ENCODE measurements around the gene SLC12A3. TPM values are rescaled to one million over a fixed set of nuclear protein-coding genes. Genes with fewer than 3 reads are reported as not detected.

The SLC12A3 gene
- total RNA-seq, 2 donors from 2014 or later, result not detected

DNA sequence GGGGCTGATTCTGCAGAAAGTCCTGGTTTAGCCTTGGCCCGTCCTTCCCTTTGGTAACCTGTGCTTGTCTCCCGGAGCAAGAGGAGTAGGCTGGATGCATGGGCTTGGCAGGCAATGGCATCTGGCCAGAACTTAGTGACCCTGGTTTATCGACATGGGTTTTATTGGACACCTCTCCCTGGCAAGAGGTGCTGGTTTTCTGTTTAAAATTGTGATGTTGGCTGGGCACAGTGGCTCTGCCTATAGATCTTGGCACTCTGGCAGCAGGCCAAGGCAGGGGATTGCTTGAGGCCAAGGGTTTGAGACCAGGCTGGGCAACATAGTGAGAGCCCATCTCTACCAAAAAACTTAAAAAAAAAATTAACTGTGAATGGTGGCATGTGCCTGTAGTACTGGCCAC is 31.2 kb downstream of the SLC12A3 start:
- no peak for DNase-seq (ENCODE audit: low spot score in 2 of 2)
- Mint-ChIP-seq H3K27ac (no peak overlapping the region), H3K36me3 (no peaks in the 10 kb centered on the region), H3K9me3 (no peaks in the 10 kb centered on the region)
- ATAC-seq, result no peak

DNA sequence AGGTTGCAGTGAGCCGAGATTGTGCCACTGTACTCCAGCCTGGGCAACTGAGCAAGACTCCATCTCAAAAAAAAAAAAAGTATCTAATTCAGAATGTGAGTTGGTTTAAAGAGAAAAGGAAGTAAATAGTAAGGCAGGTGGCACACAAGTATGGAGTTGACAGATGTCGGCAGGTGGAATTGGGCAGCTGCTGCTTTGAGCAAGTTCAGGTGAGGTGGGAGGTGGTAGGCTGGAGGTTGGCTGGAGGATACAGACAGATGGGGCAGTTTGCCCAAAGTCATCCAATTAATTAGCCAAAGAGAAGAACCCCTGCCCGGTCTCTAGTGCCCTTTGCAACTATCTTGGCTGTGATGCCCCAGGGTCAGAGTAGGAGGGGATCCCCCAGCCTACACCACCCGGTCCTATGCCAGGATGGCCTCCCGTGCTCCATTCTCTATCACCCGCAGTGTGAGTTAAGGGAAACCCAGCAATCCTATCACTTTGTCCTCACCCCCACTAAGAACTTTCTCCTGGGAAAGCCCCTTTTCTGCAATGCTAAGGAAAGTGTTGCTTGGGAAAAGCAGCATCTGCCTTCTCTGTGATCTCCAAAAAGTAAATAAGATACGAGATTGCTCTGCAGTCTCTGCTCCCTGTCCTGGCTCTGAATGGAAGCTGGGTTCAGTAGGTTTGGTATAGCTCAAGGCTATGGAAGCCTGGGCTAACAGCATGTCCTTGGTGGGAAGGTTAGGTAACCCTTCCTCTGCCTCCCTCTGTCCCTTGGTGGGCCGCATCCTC is 32.2 kb downstream of the SLC12A3 start:
- no peak for ATAC-seq
- Mint-ChIP-seq H3K9me3 (no peaks in the 10 kb centered on the region), H3K36me3 (no peaks in the 10 kb centered on the region), H3K27ac (no peak overlapping the region)
- no peak for DNase-seq (ENCODE audit: low spot score in 2 of 2)

DNA sequence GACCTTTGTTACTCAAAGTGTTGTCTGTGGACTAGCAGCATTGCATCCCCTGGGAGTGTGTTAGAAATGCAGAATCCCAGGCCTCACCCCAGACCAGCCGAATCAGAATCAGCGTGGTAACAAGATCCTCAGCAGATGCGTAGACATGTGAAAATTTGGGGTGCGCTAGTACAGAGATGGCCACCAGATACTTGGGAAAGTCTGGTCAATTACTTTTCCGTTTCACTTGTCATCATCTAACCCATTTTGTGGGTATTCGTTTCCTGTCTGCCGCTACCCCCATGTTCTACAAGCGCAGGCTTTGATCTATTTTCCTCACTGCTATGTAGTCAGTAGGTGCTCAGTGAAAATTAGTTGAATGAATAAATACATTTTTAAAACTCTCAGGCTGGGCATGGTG is 33.8 kb downstream of the SLC12A3 start:
- DNase-seq (ENCODE audit: low spot score in 2 of 2) (no peak), ATAC-seq (peak; percentile 70 to 77)
- H3K9me3 Mint-ChIP-seq, result no peaks in the 10 kb centered on the region
- H3K36me3 Mint-ChIP-seq, result no peaks in the 10 kb centered on the region
- H3K27ac Mint-ChIP-seq, result no peak overlapping the region

DNA sequence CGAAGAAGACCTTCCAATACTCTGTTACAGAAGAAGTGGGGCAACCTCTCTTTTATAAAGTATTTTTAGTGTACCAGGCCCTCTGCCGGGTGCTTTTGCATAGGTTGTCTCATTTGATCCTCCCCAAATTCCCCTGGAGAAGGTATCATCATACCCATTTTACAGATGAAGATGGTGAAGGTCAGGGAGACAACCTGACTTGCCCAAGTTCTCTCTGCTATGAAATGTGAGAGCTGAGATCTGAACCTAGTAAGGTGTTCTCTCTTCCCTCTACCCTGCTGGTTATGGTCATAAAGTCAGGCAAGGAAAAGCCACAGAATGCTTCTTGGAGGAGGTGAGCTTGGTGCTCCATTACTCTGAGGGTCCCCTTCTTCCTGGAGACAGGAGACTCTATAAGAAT is 38.9 kb downstream of the SLC12A3 start:
- H3K9me3 Mint-ChIP-seq, result no peaks in the 10 kb centered on the region
- no peaks in the 10 kb centered on the region for H3K36me3 Mint-ChIP-seq
- DNase-seq (ENCODE audit: low spot score in 2 of 2), result no peak
- no peak overlapping the region for H3K27ac Mint-ChIP-seq
- no peak for ATAC-seq

DNA sequence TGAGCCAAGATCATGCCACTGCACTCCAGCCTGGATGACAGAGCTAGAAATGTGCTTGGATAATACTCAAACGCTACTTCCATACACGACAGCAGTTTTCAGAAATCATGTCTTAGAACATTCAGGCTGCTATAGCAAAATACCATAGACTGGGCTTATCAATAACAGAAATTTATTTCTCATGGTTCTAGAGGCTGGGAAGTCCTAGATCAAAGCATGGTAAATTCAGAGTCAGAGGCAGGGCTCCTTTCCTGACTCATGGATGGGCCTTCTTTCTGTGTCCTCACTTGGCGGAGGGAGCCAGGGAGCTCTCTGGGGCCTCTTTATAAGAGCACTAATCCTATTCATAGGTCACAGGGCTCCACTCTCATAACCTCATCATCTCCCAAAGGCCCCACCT is 42.4 kb downstream of the SLC12A3 start:
- Mint-ChIP-seq H3K9me3 (no peaks in the 10 kb centered on the region), H3K36me3 (no peaks in the 10 kb centered on the region), H3K27ac (no peak overlapping the region)
- DNase-seq (ENCODE audit: low spot score in 2 of 2), result no peak
- ATAC-seq, result no peak

DNA sequence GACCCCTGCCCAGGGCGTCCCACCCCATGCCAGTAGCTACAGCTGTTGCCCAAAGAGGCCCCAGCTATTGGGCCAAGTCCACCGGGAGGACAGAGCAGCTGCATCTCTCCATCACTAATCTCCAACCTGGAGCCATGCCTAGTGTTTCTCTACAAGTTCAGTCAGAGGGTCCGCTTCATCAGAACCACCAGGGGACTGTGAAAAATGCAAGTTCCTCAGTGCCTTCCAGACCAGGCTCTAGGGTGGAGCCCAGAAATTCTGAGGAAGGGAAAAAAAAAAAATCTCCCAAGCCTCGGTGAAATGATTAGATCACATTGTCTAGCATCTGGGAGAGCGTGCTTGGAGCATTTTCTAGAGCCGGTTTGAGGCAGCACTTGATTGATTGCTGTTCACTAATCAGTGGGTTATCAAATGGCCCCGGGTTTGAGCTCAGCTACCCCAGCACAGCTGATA is 44.5 kb downstream of the SLC12A3 start:
- ATAC-seq, result no peak
- H3K36me3 Mint-ChIP-seq, result no peaks in the 10 kb centered on the region
- no peak for DNase-seq (ENCODE audit: low spot score in 2 of 2)
- H3K27ac Mint-ChIP-seq, result peak overlapping the region in 1 of 2 donors; percentile 48
- no peaks in the 10 kb centered on the region for H3K9me3 Mint-ChIP-seq

DNA sequence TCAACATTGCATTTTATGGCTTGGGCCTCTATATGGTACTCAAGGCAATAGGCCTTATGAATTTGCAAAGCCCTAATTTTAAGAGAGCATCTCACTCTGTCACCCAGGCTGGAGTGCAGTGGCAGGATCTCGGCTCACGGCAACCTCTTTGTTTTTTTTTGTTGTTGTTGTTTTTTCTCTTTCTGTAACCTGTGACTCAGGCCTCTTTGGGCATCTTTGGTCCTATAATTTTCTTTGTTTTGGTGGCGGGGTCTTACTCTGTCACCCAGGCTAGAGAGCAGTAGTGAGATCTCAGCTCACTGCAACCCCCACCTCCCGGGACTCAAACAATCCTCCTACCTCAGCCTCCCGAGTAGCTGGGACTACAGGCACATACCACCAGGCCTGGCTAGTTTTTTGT is 45.1 kb downstream of the SLC12A3 start:
- Mint-ChIP-seq H3K9me3 (no peaks in the 10 kb centered on the region), H3K36me3 (no peaks in the 10 kb centered on the region), H3K27ac (peak overlapping the region; percentile 46 to 61)
- peak in 1 of 2 donors; percentile 57 for ATAC-seq
- no peak for DNase-seq (ENCODE audit: low spot score in 2 of 2)

DNA sequence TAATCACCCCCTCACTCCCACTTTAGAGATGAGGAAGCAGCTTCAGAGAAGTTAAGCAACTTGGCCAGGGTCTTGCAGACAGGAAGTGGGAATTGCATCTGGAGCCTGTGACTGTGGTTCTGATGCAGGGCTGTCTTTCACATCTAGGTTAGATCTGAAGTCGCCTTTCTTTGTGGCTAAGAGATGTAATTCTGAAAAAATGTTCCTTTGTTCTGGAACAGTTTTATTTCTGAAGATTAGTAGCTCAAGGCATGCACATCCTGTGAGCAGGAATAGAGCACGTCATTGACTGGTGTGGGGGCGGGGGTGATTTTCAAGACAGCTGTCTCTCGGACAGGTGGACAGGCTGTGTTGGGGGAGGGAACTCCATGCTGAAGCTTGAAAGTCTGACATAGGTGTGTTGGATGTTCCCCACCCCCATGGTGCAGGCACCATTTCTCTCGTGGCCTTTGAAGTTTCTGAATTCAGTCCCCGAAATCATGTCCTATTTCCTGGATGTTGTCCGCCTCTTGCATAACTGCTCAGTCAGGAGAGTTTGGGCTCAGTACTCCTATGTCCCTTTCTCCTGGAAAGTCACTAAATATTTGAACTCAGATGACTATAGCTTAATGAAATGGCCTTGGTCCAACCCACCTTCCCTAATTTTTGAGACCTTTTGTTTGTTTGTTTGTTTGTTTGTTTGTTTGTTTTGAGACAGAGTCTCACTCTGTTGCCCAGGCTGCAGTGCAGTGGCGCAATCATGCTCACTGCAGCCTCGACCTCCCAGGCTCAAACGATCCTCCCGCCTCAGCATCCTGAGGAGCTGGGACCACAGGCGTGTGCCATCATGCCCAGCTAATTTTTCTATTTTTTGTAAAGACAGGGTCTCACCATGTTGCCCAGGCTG is 45.9 kb downstream of the SLC12A3 start:
- peak; percentile 78 to 87 for ATAC-seq
- no peak for DNase-seq (ENCODE audit: low spot score in 2 of 2)
- Mint-ChIP-seq H3K9me3 (no peaks in the 10 kb centered on the region), H3K27ac (peak overlapping the region; percentile 46 to 61), H3K36me3 (no peaks in the 10 kb centered on the region)

DNA sequence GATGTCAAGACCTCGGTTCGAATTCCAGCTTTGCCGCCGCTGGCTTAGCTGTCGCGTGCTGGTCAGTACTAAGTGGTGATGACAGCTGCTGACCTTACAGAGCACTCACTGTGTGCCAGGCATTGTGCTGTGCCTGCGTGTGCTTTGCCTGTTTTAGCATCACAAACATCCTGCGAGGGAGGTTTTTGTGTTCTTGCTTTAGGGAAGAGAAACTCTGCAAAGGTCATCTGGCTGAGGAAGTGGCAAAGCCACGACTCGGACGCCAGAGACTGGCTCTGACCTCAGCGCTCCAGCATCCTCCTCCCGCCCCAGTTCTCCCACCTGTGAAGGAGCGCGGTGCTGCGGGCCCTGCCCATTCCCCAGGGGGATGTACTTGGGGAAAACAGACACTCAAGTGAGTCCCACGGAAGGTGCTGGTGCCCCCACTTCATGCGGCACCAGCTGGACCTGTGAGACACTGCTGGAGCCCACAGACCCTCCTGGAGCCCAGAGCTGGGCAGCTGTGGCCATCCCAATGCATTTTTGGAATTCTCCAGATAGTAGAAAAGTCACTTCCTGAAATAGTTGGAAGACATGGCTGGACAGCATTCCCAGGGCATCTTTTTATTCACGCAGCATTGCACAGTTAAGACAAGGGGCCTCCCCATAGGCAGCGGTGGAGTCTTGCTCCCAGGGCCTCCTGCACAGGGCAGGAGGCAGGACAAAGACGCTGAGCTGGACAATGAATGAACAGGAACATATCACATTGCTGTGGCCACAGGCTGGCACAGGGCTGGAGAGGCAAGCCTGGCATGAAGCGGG is 47.0 kb downstream of the SLC12A3 start:
- no peaks in the 10 kb centered on the region for H3K9me3 Mint-ChIP-seq
- DNase-seq (ENCODE audit: low spot score in 2 of 2), result no peak
- peaks cover 0 to 2% of the 10 kb centered on the region in 2 donors for H3K36me3 Mint-ChIP-seq
- ATAC-seq, result no peak
- H3K27ac Mint-ChIP-seq, result peak overlapping the region in 1 of 2 donors; percentile 61

DNA sequence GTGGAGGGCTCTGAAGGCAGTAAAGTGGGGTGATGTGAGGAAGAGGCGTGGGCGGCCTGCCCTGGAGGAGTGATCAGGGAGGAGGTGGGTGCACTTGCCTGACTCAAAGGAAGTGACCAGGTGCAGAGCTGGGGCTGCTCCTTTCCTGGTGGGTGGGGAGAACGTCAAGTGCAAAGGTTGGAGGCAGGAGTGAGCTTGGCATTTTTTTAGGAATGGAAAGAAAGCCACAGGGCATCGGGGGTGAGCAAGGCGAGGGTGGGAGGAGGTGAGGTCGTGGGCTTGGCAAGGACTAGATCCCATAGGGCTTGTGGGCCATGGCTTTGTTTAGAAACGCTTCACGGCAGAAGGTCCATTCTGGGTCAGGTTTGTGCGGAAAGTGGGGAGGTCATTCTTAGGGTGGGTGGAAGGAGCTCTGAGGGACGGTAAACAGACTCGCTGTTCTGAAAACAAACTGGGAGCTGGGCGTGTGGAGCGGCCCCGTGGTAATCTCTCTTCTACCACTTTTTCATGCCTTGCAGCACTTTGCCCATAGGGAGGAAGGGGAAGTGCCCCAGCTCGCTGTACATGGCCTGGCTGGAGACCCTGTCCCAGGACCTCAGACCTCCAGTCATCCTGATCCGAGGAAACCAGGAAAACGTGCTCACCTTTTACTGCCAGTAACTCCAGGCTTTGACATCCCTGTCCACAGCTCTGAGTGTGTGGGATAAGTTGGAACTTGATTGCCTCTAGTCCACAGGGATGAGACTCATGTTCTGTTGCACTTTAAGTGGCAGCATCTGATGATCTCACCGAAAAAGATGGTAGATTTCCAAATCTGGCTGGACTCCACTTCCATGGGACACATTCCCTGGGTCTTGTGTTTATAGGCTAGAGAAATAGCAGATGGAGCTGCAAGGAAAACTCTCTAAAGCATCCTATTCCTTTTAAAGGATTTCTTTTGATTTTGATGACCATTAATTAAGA is 48.0 kb downstream of the SLC12A3 start:
- peaks cover 6 to 8% of the 10 kb centered on the region in 2 donors for H3K36me3 Mint-ChIP-seq
- peak overlapping the region; percentile 11 to 57 for H3K27ac Mint-ChIP-seq
- no peak for ATAC-seq
- peaks cover 0 to 5% of the 10 kb centered on the region in 2 donors for H3K9me3 Mint-ChIP-seq
- DNase-seq (ENCODE audit: low spot score in 2 of 2), result no peak

DNA sequence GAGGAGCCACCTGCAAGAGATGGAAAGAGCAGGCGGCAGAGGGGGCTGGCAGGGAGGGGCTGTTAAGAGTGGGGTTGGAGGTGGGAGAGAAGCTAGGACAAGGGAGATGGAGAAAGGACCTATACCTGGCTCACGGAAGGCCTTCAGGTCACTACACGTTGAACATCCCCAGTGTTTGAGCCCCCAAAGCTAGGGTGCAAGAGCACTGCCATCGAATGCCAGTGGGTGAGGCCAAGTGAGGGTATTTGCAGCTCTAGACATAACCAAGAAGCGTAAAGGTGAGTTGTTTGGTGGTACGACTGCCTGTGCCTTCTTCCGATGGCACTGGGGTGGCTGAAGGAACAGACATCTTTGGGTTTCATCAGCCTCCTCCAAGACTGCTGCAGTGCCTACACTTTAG is 49.9 kb downstream of the SLC12A3 start:
- peaks cover 6 to 8% of the 10 kb centered on the region in 2 donors for H3K36me3 Mint-ChIP-seq
- peaks cover 0 to 5% of the 10 kb centered on the region in 2 donors for H3K9me3 Mint-ChIP-seq
- ATAC-seq, result no peak
- H3K27ac Mint-ChIP-seq, result peak overlapping the region in 1 of 2 donors; percentile 27
- DNase-seq (ENCODE audit: low spot score in 2 of 2), result no peak

DNA sequence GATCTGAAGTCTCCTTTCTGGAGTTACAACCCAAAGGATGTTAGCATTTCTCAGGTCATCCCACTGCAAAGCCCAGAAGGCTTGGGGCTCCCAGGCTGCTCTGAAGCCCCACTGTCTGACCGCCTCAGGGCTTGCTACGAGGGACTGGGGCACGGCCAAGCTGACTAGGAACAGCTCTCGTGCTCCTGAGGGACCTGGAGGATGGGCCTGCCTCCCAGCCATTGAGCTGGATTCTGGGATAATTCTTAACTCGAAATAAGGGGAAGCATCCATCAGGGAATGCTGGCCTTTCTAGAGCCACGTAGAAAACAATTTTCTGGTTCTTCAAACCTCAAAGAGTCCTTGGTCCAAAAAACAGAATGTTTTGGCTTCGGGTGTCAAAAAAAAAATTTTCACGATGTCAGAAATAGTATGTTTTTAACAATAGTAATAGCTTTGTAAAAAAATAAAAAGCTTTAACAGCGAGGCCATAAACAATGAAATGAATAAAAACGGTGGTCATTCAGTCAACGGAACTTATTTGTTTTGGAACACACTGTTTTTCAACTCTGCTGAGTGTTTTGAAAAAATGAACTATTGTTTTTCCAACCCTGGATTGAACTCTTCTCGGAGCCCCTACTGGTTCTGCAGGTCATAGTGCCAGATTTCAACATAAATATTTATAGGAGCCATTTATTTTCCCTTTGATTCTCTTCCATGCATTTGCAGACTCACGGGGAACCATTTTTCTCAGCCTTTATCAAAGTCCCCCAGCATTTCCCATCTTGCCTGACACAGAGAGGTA is 50.5 kb downstream of the SLC12A3 start:
- DNase-seq (ENCODE audit: low spot score in 2 of 2) (no peak), ATAC-seq (no peak)
- Mint-ChIP-seq H3K9me3 (peaks cover 0 to 5% of the 10 kb centered on the region in 2 donors), H3K36me3 (peaks cover 6 to 8% of the 10 kb centered on the region in 2 donors), H3K27ac (peak overlapping the region in 1 of 2 donors; percentile 88)

DNA sequence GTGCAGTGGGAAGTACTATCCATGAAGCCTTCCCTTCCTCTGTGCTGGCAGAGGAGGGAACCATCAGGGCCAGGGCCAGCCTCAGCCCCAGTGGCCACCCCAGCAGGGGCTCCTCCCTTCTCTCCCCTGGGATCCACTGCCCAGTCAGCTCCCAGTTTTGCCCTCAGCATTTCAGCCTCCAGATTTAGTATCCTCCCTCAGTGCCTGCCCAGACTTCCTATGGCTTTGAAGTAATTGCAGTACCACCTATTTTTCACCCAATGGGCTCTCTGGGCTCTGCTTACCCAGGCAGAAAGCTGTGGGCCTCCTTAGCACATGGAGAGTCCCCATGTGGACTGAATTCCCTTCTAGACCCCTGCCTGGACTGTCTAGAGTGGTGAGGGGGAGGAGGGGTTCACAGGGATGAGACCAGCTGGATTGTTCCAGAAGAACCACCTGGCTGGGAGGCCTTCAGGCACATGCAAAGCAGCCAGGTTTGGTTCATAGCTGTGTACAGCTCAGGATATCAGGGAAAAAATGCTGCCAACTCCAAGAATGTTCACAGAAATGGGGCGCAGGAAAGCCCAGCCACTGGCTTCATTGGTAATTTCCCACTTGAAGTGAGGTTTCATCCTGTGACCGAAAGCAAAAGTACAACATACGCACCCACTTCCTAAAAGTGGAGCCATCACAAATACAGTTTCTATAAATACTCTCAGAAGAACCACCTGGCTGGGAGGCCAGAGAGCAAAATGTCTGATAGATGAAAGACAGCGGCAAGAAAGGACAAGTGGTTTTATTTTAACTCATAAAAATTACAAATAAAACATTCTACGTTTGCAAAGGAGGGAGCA is 51.8 kb downstream of the SLC12A3 start:
- peaks cover 0 to 5% of the 10 kb centered on the region in 2 donors for H3K9me3 Mint-ChIP-seq
- ATAC-seq, result peak; percentile 82 to 87
- peaks cover 6 to 8% of the 10 kb centered on the region in 2 donors for H3K36me3 Mint-ChIP-seq
- peak overlapping the region; percentile 79 to 88 for H3K27ac Mint-ChIP-seq
- DNase-seq (ENCODE audit: low spot score in 2 of 2), result peak in 1 of 2 donors; percentile 28

DNA sequence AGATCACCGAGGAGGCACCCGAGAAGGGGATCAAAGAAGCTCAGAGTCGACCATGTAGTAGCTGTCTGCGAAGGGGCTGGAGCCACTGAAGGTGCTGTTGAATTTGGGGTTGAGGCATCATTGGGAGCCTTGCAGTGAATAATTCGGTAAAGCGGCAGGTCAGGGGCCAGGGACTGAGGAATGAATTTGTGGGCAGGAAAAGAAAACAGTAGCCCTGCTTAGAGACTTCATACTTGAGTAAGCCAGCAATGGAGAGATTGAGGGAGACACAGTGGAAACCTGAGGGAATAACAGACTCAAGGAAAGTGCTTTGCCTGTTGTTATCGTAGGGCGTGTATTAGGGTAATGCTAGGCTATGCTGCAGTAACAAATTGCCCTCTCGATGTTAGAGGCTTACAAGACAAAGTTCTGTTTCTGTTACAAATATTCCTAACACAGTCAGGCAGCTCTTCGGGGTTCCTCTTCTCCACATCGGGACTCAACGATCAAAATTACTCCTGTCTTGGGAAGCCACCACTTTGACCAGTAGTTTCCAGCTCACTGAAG is 53.5 kb downstream of the SLC12A3 start:
- Mint-ChIP-seq H3K27ac (peak overlapping the region in 1 of 2 donors; percentile 43), H3K9me3 (peaks cover 0 to 5% of the 10 kb centered on the region in 2 donors), H3K36me3 (peaks cover 6 to 8% of the 10 kb centered on the region in 2 donors)
- DNase-seq (ENCODE audit: low spot score in 2 of 2) (no peak), ATAC-seq (no peak)

All from activated naive CD4-positive, alpha-beta T cell treated with anti-CD3 and anti-CD28 coated beads, Interleukin-2, amount 50 U/mL, for 72 hours (primary cell).